Right renal cortex interstitium (tissue), 3 donors: ENCODE data around the gene OLFM1. TPM values are rescaled to one million over a fixed set of nuclear protein-coding genes. Genes with fewer than 3 reads are reported as not detected.

Source experiments
- DNase-seq, 3 donors: peaks; one replicate each; pipeline ENCODE4 v3.0.0-alpha.2; 2013; ENCODE audit warnings: low read depth in 3 of 3, low spot score in 2 of 3
- polyA plus RNA-seq, 3 donors: library from polyadenylated mRNA; unstranded; fragments of 120-200 nt; gene quantifications; one replicate each; pipeline ENCODE4 v1.2.1, GENCODE V29; 2013; ENCODE audit not compliant: insufficient read length in 3 of 3

OLFM1 gene
- polyA plus RNA-seq, 3 donors: 3.2 to 5.7 (median 3.6) TPM

- no peak for DNase-seq
These were observed 455 bp downstream of the OLFM1 start for GRCh38 chr9:135087899-135088347.

DNA sequence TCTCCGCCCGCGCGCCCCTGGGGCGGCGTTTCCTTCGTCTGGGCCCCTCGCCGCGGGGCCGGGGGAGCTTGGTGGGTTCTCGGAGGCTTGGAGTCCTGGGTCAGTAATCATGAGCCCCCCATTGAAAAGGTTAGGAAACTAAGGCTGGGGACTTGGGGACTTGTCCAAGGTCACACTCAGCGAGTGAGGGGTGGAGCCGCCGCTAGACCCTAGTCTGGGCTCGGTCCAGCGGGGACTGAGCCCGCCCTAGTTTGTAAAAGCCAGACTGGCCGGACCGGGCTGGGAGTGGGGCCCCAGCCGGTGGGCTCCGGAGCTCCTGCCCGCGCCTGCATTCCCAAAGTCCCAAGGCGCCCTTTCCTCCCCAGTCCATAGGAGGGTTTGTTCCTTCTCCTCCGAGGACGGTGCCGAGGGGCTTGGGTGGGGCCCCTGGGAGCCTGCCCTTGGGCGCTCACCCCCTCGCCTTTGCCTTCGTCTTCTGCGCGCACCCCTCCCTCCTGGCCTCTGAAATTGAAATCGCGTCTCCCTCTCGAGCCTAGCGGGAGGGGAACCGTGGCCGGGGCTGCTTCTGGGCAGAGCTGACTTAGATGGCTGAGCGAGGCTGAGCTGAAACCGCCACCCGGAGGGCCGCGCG, 995 bp downstream of the OLFM1 start:
- no peak for DNase-seq

DNA sequence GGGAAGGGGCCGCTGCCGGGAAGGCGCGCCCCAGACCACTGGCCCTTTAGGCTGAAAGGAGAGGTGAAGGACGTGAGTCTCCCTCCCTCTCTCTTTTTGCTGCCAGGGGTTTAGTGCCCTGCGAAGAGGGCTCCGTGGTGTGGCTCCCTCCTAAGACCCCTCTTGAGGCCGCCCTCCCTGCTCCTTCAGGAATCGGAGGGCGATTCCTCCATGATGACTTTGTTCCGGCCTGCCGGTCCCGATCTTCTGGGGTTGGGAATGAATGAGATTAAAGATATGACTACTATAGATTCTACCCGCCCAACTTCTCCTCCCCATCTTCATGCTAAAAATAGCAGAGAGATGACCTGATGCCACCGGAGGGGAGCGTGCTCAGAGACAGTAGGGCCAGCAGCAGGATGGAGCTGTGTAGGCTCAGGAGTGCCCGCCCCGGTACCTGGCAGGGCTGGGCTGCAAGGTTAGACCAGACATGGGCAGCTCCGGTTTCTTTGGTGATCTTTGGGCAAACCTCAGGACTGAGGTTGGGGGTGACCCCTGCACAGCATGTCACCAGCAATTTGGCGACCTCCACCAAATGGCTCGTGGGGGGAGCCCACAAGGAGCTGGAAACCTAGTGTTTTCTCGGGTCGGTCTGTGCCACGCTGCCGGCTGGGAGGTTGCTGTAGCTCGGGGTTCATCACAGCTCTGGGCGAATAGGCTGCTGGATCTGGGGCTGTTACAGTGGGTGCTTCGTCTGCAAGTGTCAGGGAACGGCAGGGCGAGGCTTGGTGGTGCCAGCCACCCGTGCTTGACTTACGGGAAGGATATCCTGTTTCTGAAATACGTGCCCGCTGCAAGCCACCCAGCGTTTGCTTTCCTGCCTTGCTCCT, 1.7 kb downstream of the OLFM1 start:
- no peak for DNase-seq

- DNase-seq: no peak
These were observed 2.6 kb downstream of the OLFM1 start for GRCh38 chr9:135090081-135090480.

- DNase-seq: no peak
These were observed 3.1 kb downstream of the OLFM1 start for GRCh38 chr9:135090547-135090946.

DNA sequence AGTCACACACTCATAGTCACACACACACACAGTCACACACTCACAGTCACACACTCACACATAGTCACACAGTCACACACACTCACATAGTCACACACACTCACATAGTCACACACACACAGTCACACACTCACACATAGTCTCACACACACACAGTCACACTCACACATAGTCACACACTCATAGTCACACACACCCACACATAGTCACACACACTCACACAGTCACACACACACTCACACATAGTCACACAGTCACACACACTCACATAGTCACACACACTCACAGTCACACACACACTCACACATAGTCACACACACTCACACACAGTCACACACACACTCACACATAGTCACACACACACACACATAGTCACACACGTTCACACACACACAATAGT, 4.1 kb downstream of the OLFM1 start:
- no peak for DNase-seq

DNA sequence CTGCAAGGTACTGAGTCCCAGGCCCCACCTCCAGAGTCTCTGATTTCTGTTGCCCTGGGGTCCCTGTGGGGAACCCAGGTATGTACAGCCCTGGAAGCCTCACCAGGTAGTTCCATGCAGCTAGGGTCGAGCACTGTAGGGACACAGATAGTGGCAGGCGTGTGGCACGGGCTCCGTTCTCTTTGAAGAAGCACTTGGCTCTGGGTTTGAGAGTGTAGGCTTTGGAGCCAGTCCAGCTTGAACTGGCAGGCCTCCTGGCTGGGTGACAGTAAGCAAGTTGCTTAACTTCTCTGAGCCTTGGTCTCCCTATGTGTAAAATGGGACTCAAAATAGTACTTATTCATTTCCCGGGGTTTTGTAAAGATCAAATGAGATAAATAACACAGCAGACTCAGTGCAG, 5.6 kb downstream of the OLFM1 start:
- DNase-seq: no peak

DNA sequence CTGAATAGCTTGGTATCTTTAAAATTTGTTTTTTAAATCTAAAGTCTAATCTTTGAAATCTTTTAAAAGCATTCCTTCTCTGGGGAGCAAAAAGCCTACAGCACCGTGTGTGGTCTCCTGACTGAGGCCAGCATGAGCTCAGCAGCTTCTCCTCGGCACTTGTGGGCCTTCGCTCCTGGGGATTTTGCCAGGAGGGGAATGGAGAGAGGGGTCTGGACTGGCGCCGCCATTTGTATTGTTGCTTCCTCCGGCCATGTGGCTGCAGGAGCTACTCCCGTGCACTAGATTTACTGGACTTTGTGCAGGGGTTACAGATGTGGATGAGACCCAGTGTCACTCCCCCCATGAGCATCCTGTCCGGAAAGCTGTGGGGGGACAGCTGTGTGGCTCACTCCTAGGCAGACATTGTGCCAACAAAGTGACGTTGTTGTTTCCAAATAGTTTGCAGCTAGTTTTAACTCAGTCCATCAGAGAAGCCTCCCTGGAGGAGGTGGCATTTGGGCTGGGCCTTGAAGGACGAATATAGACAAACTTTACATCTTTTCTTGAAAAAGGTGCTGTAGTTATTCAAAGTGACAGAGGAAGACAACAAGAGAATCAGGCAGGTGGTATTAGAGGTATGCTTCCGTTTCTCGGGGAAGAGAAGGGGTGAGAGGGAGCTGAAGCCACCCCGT, 6.6 kb downstream of the OLFM1 start:
- DNase-seq: no peak

DNA sequence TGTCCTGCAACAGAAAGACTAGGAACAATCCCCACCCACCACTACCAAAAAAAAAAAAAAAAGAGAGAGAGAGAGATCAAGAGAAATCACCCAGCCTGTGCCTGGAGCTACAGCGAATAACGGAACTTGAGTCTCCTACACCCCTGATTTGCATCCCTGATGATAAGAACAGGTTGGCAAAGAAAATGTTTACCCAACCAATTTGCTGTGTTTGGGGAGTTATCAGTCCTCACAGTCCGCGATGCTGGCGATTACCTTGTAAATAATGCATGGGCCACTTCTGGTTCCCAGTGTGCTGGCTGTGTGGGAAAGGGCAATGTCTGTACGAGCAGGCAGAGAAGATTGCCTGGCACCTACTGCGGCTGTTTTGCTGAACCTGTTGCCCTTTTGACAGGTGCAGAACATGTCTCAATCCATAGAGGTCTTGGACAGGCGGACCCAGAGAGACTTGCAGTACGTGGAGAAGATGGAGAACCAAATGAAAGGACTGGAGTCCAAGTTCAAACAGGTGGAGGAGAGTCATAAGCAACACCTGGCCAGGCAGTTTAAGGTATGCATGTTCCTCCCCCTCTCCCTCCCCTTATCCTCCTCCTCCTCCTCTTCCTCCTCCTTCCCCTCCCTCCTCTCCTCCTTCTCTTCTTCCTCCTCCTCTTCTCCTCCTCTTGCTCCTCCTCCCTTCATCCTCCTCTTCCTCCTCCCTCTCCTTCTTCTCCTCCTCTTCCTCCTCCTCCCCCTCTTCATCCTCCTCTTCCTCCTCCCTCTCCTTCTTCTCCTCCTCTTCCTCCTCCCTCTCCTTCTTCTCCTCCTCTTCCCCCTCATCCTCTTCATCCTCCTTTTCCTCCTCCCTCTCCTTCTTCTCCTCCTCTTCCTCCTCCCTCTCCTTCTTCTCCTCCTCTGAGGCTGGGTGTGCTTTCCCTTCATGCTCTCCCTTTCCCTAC, 8.3 kb downstream of the OLFM1 start:
- DNase-seq: no peak

DNA sequence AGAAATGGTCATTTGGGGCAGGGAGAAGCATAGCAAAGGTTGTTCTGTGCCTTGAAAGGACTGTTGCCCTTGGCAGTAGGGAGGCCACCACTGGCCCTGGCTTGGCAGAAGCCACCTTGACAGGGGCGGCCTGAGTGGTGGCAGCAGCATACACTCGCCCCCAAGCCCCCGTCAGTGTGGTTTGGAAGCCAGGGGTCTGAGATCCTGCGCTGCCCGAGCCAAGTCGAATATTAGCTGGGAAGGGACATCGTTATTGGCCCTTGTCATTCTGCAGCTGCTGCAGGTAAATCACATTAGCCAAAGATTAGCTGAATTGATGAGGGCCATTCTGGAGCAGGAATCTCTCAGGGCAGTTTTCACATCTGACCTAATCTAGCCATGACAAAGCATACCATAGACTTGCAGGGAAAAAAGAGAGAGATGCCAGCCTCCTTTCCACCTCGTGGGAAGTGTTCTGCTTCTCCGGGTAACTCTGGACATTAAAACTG, 9.0 kb downstream of the OLFM1 start:
- no peak for DNase-seq

DNA sequence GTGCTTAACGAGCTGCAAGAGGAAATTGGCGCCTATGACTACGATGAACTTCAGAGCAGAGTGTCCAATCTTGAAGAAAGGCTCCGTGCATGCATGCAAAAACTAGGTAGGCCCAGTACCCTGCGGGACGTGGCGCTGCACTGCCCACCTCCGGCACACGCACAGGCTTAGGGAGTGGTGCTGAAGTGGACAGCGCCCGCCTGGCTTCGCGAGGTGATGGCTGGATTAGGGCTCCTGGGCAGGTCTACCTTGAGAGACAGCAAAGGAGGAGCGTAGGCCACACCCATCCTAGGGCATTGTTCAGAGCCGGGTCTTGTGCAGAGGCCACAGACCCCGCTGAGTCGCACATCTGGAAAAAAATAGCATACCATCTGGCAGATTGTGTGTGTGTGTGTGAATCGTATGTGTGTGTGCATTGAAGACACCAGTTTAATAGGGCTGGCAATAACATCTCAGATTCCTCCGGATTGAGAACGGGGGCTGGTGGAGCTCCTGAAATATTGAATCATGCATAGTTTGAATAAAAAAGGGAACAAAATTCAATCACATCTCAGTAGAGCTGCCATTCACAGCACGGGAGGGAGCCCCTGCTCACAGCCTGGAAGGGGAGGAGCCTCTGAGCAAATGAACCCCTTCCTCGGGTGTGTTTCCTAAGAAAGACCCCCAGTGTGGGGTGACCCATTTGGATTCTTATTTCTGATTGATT, 11.1 kb downstream of the OLFM1 start:
- DNase-seq: peak in 1 of 3 donors; percentile 34

DNA sequence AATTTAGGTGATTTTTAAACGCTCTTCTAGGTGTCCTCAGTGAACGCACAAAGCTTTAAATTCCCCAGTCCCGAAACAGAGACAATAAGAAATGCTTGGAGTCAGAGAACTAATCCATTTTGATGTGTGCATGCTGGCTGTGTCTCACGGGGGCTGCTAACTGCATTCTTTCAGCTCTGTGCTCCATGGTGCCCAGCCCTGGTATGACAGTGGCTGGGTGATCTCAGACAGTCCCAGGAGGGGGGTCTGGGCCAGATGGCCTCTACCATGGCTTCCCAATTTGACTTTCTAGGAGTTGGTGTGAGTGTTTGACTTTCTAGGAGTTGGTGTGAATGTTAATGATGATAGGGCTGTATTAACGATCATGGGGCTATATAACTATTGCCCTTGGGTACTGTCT, 12.1 kb downstream of the OLFM1 start:
- no peak for DNase-seq

DNA sequence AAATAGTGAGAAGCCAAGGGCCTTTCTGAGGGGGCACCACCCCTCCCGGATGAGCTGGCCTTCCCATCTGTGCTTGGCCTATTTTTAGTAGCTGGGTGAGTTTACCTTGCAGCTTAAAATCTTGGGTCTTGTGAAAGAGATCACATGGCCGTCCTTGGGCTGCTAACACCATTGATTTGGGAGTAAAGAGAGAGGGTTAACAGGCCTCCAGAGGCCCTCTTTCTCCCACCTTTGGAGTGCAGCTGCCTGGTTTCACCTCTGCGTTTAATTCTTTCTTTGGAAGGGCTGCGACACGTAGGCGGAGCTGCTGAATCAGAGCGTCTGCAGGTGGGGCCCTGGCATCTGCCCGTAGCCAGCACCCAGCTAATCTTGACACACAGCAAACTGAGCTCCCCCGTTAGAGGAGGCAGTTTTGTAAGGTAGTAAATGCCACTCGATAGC, 12.8 kb downstream of the OLFM1 start:
- DNase-seq: no peak

- DNase-seq: no peak
These were observed 13.4 kb downstream of the OLFM1 start for GRCh38 chr9:135100725-135101410.

DNA sequence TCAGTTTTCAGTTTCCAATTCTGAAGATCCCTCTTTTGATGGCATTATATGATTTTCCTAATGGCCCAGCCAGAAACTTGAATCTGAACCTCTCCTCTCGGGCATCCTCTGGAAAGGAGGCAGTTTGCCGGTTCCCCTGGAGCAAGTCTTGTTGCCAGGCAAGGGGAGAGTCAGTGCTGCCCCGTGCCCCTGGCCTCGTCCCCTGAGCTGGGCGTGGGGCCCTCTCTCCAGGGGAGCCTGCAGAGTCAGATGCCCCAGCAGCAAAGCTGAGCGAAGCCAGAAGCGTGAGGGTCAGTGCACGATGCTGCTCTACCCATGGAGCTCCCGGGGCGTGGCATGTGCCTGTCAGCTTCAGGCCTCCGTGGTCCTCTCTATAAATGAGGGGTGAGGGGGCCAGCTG, 14.0 kb downstream of the OLFM1 start:
- DNase-seq: no peak

- DNase-seq: no peak
These were observed 14.5 kb downstream of the OLFM1 start for GRCh38 chr9:135101926-135102325.

- no peak for DNase-seq
These were observed 14.9 kb downstream of the OLFM1 start for GRCh38 chr9:135102331-135102730.

DNA sequence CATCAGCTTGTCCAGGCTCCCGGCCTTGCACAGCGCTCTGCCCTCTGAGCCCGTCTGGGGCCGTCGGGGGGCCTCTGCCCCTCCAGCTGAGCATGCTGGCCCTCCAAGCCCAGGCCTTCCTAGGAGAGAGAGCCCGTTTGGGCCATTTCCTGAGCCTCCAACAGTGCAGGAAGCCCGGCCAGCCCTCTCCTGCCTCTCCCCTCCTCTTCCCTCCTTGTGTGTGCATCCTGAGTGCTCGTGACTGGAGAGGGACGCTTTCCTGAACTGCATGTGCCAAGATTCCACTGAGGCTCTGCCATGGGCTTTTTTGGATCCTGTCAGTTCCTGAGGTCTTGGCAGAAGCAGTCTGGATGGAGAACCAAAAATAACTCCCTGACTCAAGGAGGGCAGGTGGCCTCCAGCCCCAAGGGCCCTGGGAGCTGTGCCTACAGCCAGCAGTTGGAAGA, 15.6 kb downstream of the OLFM1 start:
- no peak for DNase-seq
